Measurements from ENCODE around the gene HPN.

DNA sequence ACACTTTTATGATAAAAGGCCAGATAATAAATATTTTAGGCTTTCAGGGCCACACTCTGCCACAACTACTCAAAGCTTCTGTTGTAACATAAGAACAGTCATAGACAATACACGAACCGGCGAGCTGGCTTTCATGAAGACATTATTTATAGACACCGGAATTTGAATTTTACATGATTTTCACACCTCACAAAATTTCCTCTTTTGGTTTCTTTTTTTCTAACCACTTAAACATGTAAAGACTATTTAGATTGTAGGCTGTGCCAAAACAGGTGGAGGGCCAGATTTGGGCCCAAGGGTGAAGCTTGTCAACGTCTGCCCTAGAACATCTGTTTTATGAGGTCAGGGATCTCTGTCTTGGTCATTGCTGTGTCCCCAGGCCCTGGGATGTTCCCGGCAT, 44.4 kb downstream of the HPN start:
- TF ChIP-seq, protein P1, sequence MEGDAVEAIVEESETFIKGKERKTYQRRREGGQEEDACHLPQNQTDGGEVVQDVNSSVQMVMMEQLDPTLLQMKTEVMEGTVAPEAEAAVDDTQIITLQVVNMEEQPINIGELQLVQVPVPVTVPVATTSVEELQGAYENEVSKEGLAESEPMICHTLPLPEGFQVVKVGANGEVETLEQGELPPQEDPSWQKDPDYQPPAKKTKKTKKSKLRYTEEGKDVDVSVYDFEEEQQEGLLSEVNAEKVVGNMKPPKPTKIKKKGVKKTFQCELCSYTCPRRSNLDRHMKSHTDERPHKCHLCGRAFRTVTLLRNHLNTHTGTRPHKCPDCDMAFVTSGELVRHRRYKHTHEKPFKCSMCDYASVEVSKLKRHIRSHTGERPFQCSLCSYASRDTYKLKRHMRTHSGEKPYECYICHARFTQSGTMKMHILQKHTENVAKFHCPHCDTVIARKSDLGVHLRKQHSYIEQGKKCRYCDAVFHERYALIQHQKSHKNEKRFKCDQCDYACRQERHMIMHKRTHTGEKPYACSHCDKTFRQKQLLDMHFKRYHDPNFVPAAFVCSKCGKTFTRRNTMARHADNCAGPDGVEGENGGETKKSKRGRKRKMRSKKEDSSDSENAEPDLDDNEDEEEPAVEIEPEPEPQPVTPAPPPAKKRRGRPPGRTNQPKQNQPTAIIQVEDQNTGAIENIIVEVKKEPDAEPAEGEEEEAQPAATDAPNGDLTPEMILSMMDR (IDR thresholded peaks at IDR 0.05 in 8 of 11, conservative IDR thresholded peaks at IDR 0.05 in 3 of 11) = no peak
- no peak for TF ChIP-seq POLR2AphosphoS5 (IDR thresholded peaks at IDR 0.05)
